ENCODE results near the gene OLA1. TPM values are rescaled to one million over a fixed set of nuclear protein-coding genes. Genes with fewer than 3 reads are reported as not detected.
A peak's percentile ranks its signal among the peaks of the same experiment; 100 is the strongest.

Gene OLA1
- total RNA-seq, 1 donor from 2014 or later: 104 TPM

DNA sequence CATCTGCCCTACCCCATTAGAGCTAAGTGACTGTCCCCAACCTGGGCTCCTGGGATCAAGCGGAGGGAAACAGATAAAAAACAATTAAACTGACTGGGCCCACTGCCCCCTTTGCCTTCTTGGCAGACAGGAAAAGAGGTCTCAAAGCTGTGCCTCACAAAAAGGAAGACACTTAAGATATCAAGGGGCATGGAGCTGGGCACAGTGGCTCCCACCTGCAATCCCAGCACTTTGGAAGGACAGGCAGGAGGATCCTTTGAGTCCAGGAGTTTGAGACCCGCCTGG lies 208.0 kb downstream of the OLA1 start:
- no peak overlapping the region for H3K4me3 ChIP-seq (ENCODE audit: low read depth, low read length)
- TF ChIP-seq, protein P1, sequence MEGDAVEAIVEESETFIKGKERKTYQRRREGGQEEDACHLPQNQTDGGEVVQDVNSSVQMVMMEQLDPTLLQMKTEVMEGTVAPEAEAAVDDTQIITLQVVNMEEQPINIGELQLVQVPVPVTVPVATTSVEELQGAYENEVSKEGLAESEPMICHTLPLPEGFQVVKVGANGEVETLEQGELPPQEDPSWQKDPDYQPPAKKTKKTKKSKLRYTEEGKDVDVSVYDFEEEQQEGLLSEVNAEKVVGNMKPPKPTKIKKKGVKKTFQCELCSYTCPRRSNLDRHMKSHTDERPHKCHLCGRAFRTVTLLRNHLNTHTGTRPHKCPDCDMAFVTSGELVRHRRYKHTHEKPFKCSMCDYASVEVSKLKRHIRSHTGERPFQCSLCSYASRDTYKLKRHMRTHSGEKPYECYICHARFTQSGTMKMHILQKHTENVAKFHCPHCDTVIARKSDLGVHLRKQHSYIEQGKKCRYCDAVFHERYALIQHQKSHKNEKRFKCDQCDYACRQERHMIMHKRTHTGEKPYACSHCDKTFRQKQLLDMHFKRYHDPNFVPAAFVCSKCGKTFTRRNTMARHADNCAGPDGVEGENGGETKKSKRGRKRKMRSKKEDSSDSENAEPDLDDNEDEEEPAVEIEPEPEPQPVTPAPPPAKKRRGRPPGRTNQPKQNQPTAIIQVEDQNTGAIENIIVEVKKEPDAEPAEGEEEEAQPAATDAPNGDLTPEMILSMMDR (conservative IDR thresholded peaks at IDR 0.05; ENCODE audit: low read depth, low read length): no peak
- DNase-seq (ENCODE audit: low read depth): no peak

DNA sequence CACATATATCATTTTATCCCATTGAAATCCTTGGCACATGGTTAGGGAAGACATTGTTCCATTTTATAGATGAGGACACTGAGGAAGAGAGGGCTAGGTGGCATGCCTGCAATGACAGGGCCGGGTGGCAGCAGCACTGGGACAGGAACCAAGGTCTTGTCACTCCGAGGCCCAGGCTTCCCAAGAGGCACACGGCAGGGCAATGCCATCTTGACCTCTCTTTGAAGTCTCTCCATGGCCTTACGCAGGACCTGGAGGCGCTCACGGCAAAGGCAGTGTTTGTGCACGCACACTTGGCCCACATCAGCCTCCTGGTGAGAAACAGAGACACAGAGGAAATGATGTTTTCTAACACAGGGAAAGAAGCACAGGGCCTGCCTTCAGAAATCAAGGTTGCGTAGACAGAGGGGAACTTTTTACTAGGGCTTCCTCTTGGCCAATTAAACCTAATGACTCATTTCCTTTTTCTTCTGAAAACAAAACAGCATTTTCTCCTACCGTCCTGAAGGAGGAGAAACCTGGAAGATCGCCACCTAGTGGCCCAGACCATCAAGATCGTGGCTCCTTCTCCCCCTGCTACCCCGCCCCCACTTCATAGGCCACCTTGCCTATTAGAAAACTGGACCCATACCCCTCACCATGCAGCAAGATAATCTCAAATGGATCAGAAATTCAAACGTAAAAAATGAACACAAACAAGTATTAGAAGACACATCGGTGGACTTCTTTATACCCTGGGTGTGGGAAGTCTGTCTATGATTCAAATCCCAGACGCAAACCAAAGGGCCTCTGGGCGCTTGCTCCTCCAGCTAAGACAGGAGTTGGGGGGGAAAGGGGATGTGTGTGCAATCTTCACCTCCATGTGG lies 208.5 kb downstream of the OLA1 start:
- no peak overlapping the region for H3K4me3 ChIP-seq (ENCODE audit: low read depth, low read length)
- TF ChIP-seq, protein P1 (conservative IDR thresholded peaks at IDR 0.05; ENCODE audit: low read depth, low read length): peak; percentile 97
- DNase-seq (ENCODE audit: low read depth): peak; percentile 84

DNA sequence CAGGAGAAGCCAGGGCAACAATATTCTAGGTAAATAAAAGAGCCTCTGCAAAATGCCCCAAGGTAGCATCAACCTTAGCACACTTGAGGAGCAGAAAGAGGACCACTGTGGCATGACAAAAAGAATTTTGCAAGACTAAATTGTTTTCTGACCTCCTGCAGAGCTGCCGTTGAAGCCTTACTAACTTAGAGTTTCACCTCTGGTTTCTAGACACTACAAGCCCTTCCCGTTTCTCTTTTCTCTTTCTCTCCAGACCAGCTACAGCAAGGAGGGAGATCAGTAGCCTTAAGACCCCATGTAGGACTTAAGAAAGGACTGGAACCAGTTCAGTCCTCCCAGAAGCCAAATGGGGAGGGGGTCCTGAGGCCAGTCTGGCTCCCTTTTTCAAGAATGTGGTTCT lies 209.9 kb downstream of the OLA1 start:
- TF ChIP-seq, protein P1 (conservative IDR thresholded peaks at IDR 0.05; ENCODE audit: low read depth, low read length): no peak
- H3K4me3 ChIP-seq (ENCODE audit: low read depth, low read length): no peak overlapping the region
- DNase-seq (ENCODE audit: low read depth): no peak

DNA sequence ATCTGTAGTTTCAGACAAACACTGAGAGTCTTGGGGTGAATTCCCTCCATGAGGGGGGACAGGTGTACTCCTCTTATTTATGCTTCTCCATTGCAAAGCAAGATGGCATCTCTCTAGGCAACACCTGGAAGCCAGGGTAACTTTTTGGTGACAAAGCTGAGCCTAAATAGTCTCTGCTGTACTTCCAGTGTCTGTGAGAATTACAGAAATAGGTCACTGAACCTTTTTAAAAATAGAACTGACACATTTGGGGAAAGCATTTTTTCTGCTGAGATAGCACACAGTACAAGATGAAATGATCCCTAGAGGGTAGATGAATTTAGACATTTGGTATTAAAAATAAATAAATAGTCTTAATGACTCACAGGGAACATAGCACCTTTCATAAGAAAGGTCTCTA lies 211.5 kb downstream of the OLA1 start:
- no peak for DNase-seq (ENCODE audit: low read depth)
- TF ChIP-seq, protein P1 (conservative IDR thresholded peaks at IDR 0.05; ENCODE audit: low read depth, low read length): no peak
- no peak overlapping the region for H3K4me3 ChIP-seq (ENCODE audit: low read depth, low read length)

DNA sequence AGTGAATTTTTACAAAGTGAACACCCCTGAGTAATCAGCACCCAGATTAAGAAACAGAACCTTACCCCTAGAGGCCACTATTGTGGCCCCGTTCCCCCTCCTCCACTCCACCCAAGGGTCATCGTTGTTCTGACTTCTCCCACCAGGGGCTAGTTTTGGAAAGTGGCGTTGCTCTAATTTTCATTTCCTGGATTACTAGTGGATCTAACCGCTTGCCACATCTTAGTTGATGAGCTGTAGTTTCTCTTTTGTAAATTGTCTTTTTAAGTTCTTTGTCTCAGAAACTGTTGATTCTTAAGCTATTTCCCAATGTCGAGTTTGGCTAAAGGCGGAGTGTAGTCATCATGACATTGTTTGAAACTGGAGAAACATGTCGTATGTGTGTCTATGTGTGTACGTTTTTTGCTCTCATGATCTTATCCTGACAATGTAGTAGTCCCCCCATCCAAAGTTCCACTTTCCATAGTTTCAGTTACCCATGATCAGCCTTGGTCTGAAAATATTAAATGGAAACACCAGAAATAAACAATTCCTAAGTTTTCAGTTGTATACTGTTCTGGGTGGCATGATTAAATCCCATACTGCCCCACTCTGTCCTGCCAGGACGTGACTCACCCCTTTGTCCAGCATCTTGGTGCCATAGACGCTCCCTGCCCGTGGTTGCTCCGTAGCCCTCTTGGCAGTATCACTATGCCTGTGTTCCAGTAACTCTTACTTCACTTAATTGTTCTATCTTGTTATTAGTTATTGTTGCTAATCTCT lies 212.2 kb downstream of the OLA1 start:
- TF ChIP-seq, protein P1 (conservative IDR thresholded peaks at IDR 0.05; ENCODE audit: low read depth, low read length): peak; percentile 23
- no peak overlapping the region for H3K4me3 ChIP-seq (ENCODE audit: low read depth, low read length)
- no peak for DNase-seq (ENCODE audit: low read depth)

DNA sequence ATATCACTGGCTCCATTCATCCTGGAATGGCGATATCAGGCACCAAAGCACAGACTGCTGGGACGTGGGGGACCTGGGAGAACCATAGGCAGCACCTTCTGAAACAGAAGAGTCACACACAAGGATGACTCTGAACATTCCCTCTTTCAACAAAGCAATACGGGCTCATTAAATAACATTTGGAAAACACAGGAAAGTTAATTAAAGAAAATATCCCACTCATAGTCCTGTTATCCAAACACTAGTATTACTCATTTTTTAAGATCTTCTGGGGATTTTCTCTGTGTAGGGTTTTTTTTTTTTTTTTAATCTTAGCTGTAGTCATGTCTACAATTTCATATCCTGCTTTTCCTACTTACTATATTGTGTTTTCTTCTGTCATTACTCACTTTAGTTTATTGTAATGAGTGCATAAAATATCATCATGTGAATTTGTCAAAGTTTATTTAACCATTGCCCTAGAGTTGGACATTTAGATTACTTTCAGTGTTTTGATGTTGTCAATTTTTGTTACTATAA lies 213.2 kb downstream of the OLA1 start:
- no peak overlapping the region for H3K4me3 ChIP-seq (ENCODE audit: low read depth, low read length)
- TF ChIP-seq, protein P1 (conservative IDR thresholded peaks at IDR 0.05; ENCODE audit: low read depth, low read length): no peak
- DNase-seq (ENCODE audit: low read depth): no peak

All from epithelial cell of proximal tubule (primary cell).